CD4-positive, alpha-beta T cell treated with Interleukin-4 for 1 hour (primary cell): Measurements from ENCODE around the gene RFXAP.
"Not testable (repeated sequence)": the region's sequence is repeated elsewhere in the genome, so short reads cannot be mapped to it uniquely, and the experiment has no call there.

Source experiments
- DNase-seq, 2 donors: peaks; one replicate each; pipeline ENCODE4 v3.0.0-alpha.2; 2020 to 2022

RFXAP gene, protein sequence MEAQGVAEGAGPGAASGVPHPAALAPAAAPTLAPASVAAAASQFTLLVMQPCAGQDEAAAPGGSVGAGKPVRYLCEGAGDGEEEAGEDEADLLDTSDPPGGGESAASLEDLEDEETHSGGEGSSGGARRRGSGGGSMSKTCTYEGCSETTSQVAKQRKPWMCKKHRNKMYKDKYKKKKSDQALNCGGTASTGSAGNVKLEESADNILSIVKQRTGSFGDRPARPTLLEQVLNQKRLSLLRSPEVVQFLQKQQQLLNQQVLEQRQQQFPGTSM

DNA sequence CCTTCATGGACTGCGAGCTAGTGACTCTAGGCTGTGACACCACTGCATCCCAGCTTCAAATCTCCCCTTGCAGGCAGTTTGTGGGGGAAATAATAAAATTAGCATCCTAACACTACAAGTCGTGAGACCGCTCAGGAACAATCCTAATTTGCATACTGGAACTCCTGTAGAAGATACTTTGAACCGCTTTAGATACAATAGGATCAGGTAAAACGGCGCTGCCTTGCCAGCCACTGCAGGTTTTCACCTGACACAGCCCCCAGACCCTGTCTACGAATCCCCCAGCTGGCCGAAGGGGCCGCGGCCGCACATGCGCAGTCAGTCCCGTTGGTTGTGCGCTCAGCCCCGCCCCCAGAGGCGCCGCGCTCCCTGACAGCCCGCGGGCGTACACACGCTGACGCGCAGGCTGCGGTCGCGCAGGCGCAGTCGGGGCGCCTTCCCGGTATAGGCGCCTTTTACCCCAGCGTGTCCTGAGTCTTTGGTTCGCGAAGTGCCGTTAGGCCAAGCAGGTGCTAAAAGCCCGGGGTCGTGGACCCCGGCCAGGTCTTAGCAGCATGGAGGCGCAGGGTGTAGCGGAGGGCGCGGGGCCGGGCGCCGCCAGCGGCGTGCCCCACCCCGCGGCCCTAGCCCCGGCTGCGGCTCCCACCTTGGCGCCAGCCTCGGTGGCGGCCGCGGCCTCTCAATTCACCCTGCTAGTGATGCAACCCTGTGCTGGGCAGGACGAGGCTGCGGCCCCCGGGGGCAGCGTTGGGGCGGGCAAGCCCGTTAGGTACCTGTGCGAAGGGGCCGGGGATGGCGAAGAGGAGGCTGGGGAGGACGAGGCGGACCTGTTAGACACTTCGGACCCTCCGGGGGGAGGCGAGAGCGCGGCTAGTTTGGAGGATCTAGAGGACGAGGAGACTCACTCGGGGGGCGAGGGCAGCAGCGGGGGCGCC lies at the start of gene RFXAP:
Gene RFXAP (plus strand): TSS at position 419 of the 935 bp plus-strand sequence. CDS start 136 bp downstream, at position 555.
- peak; percentile 90 to 91 for DNase-seq

DNA sequence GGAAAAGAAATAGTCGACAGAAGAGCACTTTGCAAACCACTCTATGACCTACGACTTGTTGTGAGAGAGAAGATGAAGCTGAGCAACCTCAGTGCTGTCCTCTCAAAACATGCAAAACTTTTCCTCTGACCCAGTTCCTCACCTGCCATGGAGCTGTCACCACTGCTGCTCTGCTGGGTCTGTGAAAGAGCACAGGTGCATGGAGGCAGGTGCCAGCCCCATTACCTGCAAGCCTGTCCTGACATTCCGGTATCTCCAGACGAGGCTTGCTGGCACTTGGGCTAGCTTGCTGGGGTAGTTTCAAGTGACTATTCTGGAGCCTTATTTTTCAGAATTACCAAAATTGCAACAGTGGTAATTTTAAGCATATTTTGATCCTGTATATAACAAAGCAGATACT lies 49.5 kb upstream of the RFXAP start:
- no peak for DNase-seq

DNA sequence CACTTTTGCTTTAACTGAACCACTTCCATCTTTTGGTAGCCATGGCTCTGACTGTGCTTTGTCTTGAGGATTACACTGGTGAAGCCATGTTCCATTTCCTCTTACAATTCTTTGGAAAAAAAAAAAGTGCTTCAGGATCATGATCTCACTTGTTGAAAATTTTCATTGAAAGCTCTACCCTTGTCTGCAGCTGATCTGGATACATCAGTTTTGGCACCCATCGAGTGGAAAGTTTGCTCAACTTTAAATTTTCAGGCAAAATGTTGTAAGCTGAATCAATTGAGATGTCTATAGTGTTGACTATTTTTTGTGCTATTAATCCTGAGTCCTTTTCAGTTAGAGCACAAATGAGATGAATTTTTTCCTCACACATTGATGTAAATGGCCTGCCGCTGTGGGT lies 48.3 kb upstream of the RFXAP start:
- no peak for DNase-seq

DNA sequence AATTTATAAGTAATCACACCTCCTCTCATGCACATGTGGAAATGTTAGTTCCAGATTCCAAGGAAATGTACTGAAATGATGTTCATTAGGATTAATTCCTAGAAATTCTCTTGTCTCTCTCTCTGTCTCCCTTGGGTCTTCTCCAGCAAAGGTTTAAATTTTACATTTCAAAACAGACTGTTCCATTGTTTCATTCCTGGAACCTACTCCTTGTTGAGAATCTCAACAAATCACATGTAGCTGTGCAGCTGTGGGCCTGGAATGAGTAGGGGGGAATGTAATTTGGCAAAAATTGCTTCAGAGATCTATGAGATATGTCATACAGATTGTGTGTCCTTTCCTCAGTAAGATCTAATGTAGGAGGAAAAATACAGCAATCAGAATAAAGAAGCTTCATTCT lies 46.2 kb upstream of the RFXAP start:
- no peak for DNase-seq

DNA sequence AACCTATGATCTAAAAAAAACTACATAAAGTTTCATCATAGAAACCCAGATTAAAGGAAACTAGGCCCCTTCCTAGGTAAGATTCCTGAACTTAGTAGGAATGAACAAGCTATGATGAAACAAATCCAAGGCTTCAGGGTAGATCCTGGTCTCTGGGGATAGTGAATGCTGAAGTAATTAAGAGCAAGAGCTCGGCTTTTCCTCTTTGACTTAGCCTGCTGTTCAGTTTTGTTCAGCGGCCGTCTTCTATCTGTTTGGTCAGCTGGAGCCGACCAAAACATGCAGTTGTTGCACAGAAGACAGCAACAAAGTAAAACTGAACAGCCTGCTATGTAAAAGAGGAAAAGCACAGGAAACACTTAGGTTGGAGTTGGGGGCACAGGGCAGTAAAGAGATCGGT lies 44.1 kb upstream of the RFXAP start:
- DNase-seq = no peak

DNA sequence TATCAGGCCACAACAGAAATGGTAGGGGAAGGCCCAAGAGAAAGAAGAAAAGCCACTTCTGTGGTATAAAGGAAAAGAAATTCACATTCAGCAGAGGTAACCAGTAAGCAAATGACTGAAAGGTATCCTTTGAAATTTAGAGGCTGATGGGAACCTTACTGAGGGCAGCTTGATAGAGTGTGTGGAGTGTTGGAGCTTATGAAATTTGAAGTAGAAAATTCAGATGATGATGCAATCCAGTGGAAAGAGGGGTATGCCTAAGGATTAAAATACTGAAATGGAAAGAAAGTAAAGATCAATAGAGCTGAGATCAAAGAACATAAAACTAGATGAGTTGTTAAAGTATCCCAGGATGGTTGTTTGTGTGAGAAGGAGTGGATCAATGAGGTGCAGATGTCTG lies 42.8 kb upstream of the RFXAP start:
- no peak for DNase-seq

DNA sequence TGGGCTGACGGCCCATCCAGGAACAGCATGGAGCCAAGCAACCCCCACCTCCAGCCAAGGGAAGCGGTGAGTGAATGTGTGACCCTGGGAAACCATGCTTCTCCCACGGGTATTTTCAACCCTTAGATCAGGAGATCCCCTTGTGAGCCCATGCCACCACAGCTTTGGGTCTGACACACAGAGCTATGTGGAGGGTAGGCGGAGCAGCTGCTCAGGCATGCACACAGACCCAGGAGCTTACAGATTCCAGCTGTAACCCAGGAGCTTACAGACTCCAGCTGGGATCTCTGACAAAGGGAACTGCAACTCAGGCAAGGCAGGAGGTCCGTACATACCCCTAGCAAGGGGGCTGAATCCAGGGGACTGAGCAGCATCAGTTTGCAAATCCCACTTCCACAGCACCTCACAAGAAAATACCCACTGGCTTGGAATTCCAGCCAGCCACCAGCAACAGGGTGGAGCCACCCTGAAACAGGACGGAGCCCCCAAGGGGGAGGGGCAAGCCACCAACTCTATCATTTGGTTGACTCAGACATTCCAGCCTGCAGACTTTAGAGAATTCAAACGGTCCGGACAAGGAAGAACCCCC lies 40.8 kb upstream of the RFXAP start:
- no peak for DNase-seq

DNA sequence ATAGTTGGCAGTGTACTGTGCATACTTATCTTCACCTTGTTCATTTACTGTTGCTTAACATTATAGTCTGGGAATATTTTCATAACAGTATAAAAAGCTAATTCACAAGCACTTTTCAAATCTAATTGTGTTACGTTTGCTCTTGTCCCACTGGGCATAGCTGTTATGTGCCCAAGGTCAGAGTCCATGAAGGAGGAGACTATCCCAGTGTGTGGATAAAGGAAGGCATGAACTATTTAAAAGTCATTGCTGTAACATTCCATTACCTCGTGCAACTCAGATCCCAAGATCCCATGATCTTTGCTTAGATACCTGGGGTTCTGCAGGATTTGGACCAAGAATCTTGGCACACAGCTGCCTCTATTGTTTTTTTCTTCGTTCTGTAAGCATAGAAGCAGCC lies 35.1 kb upstream of the RFXAP start:
- DNase-seq = no peak

DNA sequence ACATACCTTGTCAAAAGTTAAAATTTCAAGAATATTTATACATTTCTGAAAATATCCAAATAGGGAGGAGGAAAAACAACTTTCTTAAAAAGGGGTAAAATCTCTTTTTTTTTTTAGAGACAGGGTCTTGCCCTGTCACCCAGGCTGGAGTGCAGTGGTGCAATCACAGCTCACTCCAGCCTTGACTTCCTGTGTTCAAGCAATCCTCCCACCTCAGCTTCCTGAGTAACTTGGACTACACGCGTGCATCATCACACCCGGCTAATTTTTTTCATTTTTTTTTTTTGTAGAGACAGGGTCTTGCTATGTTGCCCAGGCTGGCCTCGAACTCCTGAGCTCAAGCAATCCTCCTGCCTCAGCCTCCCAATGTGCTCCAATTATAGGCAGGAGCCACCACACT lies 32.8 kb upstream of the RFXAP start:
- not testable (repeated sequence) for DNase-seq

DNA sequence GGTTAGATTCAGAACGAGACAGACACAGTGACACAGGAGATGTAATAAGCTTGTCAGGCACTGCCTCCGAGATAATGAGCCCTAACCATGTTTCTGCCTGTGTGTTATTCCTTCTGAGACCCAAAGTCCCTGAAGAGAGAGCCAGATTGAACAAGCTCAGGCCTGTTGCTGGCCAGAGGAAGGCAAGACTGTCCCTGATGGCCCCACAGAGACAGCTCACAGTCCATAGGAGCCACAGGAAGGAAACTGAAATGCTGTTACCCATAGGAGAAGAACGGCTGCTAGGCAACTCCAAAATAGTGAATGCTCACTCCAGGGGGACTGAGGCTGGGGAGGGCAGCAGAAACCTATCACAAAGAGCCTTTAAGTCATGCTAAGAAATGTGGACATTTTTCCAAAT lies 31.8 kb upstream of the RFXAP start:
- no peak for DNase-seq

DNA sequence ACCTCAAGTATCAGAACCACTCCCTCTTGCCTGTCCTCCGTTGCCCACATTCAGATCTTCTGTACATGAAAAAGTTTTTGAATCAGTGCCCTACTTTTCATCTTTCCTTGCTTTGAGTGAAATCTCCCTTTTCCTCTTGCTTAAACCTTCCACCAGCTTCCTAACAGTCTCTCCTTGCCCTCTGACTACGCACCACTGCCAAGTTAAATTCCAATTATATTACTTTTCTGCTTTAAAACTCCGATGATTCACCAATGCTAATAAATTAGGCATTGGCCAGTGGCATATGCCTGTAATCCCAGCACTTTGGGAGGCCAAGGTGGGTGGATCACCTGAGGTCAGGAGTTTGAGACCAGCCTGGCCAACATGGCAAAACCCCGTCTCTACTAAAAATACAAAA lies 30.7 kb upstream of the RFXAP start:
- no peak for DNase-seq

DNA sequence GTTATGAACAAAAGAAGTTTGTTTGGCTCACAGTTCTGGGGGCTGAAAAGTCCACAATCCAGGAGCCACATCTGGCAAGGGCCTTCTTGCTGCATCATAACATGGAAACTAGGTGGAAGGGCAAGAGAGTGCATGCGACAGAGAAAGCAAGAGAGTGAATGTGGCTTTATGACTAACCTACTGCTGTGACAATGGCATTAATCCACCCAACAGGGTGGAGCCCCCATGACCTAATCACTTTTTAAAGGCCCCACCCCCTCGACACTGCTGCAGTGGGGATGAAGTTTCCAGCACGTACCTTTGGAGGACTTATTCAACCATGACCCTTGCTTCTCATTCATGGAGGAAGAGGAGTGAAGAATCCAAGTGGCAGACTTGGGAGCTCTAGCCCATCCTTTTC lies 30.0 kb upstream of the RFXAP start:
- DNase-seq = no peak

DNA sequence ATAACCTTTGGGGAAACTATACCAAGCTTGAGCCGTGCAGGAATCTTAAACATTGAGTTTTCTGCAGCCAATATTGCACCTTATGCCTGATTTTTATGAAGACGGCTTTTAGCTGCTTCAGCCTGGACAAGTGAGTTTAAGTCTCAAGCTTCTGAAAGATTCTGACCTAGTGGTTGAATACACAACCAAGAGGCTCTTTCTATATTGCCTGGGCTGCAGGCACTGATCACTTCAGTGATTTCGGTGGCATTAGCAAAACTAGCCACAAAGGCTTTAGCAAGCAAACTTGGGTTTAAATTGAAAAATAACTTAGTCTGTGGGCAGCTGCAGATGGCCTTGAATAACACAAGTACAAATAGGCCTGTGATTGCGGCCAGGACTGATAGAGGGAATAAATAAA lies 29.3 kb upstream of the RFXAP start:
- no peak for DNase-seq

DNA sequence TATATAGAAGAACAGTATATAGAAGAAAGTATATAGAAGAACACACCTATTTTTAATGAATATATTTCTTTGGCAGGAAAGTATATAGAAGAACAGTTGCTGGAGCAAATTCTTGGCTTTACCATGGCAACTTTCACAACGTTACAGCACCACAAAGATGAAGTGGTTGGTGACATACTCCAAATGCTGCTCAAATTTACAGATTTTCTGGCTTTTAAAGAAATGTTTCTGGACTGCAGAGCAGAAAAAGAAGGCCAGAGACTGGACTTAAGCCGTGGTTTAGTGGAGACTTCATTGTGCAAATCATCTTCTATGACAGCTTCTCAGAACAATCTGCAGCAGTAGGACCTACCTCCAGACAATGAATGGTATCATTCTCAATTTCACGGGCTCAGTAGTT lies 24.3 kb upstream of the RFXAP start:
- DNase-seq = no peak

DNA sequence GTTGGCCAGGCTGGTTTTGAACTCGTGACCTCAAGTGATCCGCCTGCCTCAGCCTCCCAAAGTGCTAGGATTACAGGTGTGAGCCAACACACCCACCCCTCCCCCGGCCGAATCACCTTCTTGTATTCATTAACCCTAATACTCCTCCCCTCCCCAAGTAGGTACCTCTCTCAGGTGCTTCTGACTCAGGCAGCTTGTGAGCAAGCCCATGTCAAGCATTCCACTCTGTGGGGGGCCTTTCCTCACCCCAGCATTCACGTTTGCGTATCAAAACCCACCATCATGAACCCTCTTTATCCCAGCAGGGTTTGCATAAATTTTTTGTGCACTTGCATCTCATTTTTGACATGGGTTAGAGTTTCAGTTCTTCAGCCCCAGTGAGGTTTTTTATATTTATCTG lies 23.6 kb upstream of the RFXAP start:
- no peak for DNase-seq

DNA sequence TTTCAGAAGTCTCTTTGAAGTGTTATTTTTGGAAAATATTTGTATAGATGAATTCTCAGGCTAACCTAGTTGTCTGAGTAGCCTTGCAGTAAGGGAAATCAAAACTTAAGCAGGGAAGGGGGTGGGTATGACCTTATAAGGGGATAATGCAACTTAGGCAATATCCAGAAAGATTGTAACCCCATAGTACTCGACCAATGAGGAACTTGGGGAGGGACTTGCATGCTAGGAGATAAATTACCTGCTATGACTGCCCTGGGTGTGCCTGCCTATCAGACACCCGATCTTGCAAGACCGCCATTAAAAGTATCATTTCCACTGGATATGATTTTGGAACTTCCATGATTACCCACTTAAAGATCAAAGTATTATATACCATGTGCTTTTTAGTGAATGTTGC lies 23.0 kb upstream of the RFXAP start:
- DNase-seq = no peak

DNA sequence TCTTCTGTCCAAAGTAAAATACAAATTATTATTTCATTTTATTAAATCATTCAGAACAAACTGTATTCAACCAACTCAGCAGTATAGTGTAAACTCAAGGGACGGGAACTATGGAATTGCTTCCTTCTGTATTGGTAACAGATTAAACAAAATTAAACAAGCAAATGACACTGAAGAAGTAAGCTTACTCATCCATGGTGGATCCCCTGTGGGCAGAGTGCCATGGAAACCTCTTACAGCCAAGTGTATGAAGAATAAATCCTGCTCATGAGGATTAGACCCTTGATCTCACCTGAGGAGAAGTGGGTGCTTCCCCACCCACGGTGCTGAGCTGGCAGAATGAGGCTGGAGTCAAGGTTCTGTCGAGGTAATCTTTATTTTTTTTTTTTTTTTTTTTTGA lies 18.0 kb upstream of the RFXAP start:
- no peak for DNase-seq

DNA sequence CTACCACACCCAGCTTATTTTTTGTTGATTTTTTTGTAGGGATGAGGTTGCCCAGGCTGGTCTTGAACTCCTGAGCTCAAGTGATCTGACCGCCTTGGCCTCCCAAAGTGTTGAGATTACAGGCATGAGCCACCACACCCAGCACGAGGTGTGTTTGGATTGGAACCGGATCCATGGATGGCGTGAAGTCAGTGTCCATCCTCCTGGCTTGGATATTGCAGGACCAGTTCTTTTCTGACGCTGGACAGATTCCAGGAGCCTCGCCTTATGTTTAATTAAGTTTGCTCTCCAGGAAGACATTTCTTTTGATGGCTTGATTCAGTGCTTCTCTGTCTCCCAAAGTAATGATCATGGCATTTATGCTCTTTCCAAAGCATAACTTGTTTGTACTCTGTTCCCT lies 14.4 kb upstream of the RFXAP start:
- DNase-seq = no peak

DNA sequence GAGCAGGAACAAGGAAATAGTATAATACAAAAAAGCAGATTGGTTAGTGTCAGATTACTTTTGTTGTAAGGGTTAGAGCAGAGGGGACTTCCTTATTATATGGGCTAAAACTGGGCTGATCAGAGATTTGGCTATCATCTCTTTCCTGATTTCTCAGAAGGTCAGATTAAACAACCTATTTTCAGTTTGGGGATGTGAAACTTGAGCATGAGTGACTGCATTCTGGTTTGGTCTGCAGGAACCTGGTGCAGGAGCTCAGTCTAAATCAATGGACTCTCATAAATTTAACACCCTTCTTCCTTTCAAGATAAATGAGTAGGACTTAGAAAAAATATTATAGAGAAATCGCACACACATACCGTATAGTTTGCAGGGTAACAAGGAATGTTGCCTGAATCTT lies 12.9 kb upstream of the RFXAP start:
- DNase-seq = no peak

DNA sequence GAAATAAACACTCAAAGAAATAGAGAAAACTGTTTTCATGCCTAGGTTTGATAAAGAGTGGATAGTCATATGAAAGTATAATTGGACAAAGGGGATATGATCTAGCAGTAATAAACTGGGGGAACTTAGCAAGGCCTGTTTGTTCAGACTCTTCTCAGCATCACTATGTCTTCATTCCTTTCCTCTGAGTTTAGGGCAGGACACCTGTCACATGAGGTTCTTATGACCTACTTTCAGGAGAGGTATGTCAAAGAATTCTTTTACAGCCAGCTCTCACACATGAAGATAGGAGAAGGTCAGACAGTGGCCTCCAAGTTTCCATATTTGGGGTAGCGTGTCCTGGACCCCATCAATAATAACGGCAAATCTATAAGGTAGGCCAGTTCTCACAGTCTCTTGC lies 11.4 kb upstream of the RFXAP start:
- no peak for DNase-seq

DNA sequence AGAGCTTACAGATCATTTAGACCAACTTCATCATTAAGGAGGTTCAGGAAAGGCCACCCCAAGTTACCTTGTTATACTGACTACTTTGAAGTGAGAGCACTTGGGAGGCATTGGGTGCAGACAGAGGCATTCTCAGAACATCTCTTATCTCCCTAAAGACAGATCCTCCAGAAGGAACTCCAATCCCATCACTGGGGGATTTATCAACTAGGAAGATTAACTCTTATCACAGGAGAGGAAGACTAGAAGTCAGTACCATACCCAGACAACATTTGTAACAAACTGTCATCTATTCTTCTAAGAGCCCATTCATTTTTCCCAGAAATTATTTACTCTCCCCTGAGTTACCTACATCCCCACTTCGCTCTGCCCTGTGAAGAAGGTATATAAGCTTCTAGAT lies 5.8 kb upstream of the RFXAP start:
- DNase-seq = no peak

DNA sequence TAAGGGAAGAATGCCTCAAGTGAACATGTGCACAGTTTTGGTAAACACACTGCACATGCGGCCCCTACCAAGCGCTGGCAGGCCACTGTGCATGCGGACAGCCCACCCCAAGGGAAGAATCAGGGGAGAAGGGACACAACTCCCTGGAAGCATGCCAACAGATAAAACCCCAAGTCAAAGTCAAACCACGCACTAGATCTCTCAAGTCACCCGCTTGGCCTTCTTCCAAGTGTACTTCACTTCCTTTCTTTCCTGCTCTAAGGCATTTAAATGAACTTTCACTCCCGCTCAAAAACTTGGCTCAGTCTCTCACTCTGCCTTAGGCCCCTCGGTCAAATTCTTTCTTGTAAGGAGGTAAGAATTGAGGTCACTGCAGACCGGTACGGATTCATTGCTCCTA lies 4.6 kb upstream of the RFXAP start:
- DNase-seq = no peak

DNA sequence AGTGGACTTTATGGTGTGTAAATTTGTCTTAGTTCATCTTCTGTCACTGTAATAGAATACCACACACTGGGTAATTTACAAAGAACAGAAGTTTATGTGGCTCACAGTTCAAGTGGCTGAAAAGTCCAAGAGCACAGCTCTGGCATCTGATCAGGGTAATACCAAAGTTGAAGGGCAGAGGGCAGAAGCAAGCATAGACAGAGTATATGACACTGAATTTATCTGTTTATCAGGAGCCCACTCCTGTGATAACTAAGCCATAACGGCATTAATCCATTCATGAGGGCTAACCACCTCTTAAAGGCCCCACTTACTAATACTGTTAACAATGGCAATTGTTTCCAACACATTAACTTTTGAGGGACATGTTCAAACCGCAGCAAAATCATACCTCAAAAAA lies 4.0 kb upstream of the RFXAP start:
- DNase-seq = peak in 1 of 2 donors; percentile 20
